WTC11 (cell line): ENCODE measurements around the gene REPS2.

ENCODE experiments used
- TEAD1 ChIP-seq: sonication (generic); formaldehyde crosslinking; IDR thresholded peaks from 2 replicates; pipeline ENCODE4 v1.8.0; 2022; ENCODE audit warnings: mild to moderate bottlenecking, missing genetic modification reagents
- TF ChIP-seq, protein P1 (sequence below): sonication (generic); formaldehyde crosslinking; IDR thresholded peaks from 2 replicates; pipeline ENCODE4 v1.8.1; 2022; ENCODE audit warnings: low read depth, missing genetic modification reagents, borderline replicate concordance

DNA sequence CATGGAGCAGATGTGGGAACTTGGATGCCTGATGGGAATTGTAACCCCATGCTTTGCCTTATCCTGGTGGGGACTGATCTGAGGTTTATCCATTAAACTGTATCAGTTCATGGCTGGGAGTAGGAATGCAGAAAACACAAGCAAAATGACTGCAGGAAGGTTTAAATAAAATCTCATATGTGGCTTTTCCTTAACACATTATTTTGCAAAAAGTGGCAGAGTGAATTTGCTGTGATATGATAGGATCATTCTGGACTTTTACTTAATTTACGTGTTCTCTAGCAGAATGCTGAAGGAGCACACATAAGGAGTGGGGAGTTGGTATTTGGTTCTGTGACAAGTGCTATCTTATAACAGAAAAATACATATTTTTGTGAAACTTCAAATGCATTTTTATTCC, 34.8 kb downstream of the REPS2 start:
- TF ChIP-seq, protein P1, sequence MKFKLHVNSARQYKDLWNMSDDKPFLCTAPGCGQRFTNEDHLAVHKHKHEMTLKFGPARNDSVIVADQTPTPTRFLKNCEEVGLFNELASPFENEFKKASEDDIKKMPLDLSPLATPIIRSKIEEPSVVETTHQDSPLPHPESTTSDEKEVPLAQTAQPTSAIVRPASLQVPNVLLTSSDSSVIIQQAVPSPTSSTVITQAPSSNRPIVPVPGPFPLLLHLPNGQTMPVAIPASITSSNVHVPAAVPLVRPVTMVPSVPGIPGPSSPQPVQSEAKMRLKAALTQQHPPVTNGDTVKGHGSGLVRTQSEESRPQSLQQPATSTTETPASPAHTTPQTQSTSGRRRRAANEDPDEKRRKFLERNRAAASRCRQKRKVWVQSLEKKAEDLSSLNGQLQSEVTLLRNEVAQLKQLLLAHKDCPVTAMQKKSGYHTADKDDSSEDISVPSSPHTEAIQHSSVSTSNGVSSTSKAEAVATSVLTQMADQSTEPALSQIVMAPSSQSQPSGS (CRISPR knock-in tag), result no peak
- no peak for TF ChIP-seq TEAD1 (CRISPR knock-in tag)
